KBM-7 (cell line): ENCODE measurements around the gene PITRM1.
"Not testable (repeated sequence)": the region's sequence is repeated elsewhere in the genome, so short reads cannot be mapped to it uniquely, and the experiment has no call there.

ENCODE experiments used
- DNase-seq: peaks from one replicate; pipeline ENCODE4 v3.0.0-alpha.2; 2015
- in situ Hi-C: fragments of 300-500 bp; cut with MboI; formaldehyde crosslinking; loops from 2 replicates; pipeline ENCODE4 v1.14.3; 2020; ENCODE audit warnings: low sequenced_read_pairs, low pct_unique_long_range_greater_than_20kb, mixed read lengths

The PITRM1 gene, protein sequence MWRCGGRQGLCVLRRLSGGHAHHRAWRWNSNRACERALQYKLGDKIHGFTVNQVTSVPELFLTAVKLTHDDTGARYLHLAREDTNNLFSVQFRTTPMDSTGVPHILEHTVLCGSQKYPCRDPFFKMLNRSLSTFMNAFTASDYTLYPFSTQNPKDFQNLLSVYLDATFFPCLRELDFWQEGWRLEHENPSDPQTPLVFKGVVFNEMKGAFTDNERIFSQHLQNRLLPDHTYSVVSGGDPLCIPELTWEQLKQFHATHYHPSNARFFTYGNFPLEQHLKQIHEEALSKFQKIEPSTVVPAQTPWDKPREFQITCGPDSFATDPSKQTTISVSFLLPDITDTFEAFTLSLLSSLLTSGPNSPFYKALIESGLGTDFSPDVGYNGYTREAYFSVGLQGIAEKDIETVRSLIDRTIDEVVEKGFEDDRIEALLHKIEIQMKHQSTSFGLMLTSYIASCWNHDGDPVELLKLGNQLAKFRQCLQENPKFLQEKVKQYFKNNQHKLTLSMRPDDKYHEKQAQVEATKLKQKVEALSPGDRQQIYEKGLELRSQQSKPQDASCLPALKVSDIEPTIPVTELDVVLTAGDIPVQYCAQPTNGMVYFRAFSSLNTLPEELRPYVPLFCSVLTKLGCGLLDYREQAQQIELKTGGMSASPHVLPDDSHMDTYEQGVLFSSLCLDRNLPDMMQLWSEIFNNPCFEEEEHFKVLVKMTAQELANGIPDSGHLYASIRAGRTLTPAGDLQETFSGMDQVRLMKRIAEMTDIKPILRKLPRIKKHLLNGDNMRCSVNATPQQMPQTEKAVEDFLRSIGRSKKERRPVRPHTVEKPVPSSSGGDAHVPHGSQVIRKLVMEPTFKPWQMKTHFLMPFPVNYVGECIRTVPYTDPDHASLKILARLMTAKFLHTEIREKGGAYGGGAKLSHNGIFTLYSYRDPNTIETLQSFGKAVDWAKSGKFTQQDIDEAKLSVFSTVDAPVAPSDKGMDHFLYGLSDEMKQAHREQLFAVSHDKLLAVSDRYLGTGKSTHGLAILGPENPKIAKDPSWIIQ

DNA sequence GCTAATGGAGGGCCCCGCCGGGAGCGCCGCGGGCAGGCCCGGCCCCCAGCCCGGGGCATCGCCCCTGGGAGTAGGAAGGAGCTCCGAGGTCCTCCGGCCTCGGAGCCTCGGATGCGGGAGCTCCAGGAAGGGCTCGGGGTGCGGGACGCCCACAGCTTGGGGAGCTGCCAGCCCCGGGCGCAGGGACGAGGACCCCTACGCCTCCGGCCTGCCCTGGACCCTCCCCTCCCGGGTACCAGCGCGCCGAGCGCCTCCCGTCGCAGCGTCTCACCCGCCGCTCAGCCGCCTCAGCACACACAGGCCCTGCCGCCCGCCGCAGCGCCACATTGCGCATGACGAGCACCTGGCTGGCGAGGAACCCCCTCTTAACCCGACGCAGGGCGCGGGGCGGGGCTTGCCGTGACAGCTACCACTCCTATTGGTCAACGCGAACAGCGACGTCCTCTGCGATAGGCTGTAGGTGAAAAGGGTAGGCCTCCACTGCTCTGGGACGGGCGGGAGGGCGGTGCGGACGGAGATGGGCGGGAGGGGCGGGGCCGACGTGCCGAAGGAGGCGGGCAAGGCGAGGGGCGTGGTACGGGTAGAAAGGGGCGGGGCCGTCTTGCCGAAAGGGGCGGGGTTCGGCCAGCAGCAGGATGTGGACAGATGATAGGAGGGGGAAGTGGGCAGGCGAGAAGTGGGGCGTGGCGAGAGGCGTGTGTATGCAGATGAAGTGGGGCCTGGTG is at the start of gene PITRM1:
PITRM1 (minus strand) TSS at position 337 of the 725 bp plus-strand sequence; CDS start at position 327, 10 bp downstream.
- DNase-seq, result peak; percentile 98
- in situ Hi-C loops, result no loop called here

DNA sequence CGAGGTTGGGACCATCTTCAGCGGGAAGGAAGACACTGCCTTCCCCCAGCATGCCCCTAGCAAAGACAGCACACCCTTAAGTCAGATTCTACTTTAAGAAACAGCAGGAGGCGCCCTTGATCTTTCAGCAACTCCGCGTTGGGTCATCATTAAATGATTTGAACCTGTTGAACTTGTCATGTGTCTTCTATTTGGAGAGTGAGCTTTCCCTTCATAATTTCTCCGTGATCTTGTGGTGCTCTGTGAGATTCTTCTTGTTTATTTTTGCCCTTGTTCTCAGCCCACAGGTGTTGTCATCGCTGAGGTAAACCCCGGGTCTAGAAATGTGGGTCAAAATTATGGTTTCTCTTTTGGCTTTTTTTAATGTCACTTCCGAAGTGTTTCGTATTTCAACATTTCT is 49.5 kb upstream of the PITRM1 start:
- DNase-seq, result no peak
- in situ Hi-C loops, result no loop called here

DNA sequence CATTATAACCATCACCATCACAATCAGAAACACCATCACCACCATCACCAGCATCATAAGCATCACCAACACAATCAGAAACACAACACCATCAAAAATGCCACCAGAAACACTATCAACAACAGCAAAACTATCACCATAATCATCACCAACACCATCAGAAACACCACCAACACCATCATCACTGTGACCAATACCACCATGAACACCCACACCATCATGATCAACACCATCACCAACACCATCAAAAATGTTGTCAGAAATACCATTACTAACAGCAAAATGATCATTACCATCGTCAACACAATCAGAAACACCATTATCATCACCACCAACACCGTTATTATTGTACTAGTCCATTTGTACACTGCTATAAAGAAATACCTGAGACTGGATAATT is 49.0 kb upstream of the PITRM1 start:
- DNase-seq, in situ Hi-C loops: not testable (repeated sequence)

DNA sequence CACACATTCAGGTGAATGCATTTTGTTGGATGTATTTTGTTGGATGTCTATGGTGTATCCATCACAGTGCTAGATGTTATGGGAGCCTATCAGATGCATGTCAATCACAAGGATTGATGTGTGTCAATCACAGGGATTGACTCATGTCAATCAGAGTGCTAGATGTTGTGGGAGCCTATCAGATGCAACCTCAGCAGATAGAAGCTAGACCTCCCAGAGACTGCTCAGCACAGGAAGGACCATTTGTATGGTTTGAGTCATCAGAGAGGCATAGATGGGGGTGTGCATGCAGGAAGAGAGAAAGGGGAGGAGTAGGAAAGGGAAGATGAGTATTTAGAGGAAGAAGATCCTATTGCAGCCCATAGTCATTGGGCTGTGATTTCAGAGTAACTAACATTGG is 48.3 kb upstream of the PITRM1 start:
- in situ Hi-C loops, result no loop called here
- DNase-seq, result no peak

DNA sequence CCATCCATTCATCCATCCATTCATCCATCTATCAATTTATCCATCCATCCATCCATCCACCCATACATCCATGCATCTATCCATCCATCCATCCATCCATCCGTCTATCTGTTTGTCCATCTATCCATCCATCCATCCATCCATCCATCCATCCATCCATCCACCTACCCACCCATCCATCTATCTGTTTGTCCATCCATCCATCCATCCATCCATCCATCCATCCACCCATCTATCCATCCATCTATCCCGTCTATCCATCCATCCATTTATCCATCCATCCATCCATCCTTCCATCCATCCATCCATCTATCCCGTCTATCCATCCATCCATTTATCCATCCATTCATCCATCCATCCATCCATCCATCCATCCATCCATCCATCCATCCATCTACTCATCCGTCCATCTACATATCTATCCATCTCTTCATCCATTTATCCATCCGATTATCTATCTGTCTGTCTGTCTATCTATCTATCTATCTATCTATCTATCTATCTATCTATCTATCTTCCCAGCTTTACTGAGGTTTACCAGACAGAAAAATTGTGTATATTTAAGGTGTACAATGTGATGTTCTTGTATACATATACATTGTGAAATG is 46.5 kb upstream of the PITRM1 start:
- DNase-seq, in situ Hi-C loops: not testable (repeated sequence)

DNA sequence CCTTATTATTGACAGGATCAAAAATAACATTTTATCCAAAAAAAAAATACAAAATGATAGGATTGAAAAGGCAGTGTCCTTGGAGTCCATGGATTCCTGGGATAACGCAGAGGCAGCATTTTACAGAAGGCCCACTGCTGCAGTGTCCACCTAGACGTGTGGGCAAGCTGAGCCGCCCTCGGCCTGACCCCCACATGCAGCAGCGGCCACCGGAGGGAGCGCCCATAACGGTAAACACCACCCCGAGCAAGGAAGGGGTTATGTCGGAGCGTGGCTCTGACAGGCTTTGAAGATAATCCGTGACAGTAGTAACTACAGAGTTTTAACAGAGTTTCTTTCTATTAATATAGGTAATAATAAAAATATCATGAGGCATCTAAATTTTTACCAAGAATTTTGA is 45.3 kb upstream of the PITRM1 start:
- DNase-seq, result no peak
- in situ Hi-C loops, result no loop called here

DNA sequence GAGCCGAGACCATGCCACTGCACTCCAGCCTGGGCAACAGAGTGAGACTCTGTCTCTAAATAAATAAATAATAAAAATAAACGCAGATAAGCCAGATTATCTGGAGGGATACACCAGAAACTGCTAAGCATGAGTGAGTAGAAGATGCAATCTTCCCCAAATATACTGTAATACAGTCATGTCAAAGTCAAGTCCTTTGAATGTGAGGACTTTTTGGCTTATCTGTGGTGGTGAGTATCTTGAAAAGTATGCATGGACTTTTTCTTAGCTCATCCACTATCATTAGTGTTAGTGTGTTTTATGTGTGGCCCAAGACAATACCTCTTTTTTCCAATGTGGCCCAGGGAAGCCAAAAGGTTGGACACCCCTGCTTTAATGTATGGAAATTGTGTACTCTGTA is 44.7 kb upstream of the PITRM1 start:
- in situ Hi-C loops, result no loop called here
- DNase-seq, result no peak

DNA sequence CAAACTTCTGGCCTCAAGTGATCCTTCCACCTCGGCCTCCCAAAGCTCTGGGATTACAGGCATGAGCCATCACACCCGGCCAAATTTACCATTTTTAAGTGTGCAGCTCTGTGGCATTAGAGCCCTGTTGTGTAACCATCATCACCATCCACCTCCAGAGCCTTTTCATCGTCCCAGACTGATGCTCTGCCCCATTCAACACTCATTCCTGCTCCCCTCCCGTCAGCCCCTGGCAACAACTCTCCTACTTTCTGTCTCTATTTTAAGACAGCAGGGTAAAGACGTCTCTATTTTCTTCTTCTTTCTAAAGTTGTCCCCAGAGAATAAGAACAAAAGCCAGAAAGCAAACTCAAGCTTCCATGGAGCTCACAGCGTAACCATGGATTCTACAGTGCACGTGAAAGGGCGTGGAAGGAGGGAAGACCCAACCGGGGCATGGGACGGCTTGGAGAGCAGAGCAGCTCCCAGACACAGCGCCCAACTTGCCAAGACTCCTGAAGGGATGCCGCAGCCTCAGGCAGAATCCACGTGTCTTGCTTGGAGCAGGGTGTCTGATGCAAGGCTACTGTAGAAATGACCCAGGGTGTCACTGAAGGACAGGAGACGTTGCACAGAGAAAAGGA is 42.7 kb upstream of the PITRM1 start:
- in situ Hi-C loops, result no loop called here
- no peak for DNase-seq

DNA sequence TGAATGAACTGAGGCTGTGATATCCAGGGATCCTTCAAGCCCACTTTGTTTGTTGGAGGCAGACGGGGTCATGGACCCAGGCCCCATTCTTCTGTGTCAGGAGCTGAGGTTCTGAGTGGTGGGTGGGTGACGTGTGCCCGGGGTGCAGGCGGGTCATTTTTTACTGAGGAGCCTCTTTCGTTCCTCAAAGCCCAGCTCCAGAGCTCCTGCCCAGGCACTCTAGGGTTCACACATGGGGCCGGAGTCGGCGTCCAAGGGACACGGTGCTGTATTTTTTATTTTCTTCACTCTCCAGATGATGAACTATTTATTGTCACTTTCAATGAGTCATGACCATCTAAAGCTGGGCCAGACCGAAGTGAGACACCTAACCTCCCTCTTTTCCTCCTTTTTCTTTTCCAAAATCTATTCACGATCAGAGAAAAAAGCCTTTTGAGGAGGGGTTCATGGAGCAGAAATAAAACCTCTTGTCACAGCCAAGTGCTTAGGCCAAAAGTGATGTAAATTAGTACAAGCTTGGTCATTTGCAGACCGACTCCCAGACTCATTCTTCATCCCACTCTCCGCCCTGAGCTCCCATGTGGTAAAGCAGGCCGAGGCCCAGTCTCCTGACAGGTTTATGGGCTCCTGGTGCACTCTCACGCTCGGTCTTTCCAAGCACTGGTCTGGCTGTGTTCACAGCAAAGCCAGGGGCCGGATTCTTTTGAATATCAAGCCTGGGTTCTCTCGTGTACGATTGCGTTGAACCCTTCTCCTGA is 41.4 kb upstream of the PITRM1 start:
- no peak for DNase-seq
- in situ Hi-C loops, result no loop called here

DNA sequence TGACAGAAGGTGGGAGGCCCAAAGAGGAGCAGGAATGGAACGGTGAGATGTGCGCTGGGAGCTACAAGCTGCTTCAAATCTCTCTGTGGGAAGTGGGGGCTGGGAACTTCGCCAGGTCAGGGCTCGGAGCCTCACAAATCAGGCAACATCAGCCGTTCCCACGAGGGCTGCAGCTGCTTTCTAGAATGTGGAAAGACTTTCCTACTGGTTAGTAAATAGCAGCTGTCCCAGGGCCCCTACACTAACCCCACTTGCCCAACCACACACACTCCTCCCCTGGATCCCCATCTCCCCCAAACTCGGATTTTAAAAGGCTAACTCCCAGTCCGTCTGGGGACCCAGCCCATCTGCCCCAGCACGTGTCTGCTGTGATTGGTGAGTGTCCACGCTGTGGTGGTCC is 40.6 kb upstream of the PITRM1 start:
- no peak for DNase-seq
- in situ Hi-C loops, result no loop called here

DNA sequence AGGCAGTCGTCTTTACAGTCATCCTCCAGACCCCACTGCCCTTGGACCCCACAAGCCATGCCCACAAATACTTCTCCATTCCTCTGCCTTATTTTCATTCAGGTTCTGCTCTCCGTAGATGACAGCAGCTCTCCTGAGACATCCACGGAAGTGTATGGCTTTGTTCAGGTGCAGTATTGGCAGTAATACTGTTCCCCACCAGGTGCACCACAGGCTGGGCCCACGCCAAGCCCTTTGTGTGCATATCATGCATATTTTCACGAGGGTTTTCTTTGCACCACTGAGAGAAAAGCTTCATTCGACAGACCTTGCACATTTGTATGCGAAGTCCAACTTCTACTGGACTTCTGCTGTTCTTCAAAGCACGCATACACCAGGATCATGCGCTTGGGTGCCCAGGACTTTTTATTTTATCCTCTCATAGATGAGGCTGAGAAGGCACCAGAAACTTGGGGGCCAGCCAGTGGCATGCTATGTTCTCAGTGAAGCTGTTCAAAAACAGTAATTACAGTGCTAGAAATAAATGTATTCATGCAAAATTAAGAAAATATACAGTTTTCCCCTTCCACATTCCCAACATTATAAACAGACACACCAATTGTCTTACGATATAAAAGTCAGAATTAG is 37.8 kb upstream of the PITRM1 start:
- in situ Hi-C loops, result no loop called here
- DNase-seq, result no peak

DNA sequence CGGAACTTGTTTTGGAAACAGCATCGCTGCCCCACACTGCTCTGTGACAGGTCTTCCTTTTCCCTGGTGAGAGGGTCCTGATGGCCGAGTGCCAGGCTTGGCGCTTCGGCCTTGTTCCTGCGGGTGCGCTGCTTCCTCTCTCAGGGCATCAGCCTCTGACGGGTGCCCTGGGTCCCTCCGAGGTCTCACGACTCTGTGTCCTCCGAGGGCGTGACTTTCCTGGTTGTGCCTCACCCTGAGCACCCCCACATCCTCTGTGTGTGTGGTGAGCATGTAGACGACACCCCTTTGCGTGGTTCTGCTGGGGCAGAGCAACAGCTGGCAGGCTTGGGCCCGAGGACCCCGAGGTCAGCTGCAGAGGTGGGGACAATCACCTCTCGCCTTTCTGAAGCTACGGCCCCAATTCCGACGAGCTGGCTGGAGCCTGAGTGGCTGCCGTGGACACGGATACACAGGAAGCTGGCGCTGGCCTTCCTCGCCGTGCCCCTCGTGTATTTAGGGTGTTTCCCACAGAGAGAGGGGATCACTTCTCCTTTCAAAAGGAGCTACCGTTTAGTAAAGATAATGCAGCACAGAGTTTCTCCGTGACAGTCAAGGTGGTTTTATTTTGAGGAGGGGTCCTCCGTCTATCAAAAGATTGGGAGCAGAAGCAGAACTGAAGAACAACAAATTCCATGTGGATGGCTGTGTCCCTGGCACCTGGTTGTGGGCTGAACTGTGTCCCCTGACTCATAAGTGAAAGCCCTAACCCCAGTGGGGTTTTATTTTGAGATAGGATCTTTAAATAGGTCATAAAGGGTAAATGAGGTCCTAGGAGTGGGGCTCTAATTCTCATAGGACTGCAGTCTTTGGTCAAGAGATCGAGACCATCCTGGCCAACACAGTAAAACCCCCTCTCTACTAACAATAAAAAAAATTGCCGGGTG is 36.2 kb upstream of the PITRM1 start:
- in situ Hi-C loops, result no loop called here

DNA sequence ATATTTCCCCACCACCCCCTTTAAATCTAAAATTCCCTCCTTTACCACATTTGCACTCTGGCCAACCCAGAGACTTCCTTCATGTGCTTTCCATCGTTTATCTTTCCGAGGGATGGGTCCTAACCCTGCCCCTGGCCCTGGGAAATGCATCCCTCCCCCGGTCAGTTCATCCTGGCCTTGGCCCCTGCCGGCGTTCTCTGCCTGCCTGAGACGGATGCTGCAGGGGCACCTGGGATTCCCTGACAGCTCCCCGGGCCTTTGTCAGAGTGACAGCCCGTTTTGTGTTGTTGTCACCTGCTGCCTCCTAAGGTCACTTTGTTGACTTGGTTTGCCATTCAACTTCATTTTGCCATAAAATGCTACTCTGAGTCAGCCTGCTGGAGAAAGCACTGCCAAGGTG is 34.8 kb upstream of the PITRM1 start:
- DNase-seq, result no peak
- in situ Hi-C loops, result no loop called here

More for the DNA sequence above, 36.2 kb upstream of the PITRM1 start:
- DNase-seq, result no peak

DNA sequence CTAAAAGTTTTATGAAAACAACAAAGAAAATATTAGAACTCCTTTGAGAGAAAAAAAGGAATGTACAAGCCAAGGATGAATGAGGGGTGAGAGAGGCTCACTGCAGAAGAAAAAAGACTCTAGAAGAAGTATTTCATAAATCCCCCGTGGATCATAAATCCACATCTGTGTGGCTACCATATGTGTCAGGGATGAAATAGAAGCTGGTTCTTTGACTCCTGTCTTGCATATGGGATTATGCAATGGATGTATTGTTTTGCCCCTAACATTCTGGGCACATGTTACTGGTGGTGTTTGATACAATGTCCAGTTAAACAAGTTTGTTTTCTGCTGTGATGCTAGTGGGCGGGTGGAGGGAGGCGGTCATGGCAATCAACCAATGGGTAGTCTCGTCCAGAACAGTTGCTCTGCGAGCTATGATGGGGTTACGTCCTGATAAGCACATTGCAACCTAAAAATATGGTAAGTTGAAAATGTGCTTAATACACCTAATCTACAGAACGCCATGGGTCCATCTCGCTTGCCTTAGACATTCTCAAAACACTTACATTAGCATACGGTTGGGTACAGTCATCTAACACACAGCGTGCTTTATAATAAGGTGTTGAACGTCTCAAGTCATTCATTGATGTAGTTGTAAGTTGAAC is 34.1 kb upstream of the PITRM1 start:
- in situ Hi-C loops, result no loop called here

DNA sequence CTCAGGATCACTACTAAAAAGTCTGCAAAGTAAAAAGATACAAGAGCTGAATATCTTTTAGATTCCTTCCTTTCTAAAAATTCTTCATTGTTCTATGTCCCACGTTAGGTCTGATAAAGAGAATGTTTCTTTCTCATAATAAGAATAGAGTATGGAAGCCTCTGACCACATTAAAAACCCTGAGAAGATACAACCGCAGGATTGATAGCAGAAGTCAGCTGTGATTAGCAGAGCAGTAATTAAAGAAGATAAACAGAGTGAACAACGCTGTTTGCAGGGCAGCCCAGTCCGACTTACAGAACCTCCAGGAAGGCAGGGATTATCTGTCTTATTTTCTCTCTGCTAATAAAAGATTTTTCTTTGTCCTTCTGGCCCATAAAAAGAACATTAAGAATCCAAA is 31.4 kb upstream of the PITRM1 start:
- in situ Hi-C loops, result no loop called here
- DNase-seq, result no peak

More for the DNA sequence above, 34.1 kb upstream of the PITRM1 start:
- DNase-seq, result no peak
